HG02852 (cell line): ENCODE data around the gene GPD2.
A peak's percentile ranks its signal among the peaks of the same experiment; 100 is the strongest.
"Not testable (repeated sequence)": the region's sequence is repeated elsewhere in the genome, so short reads cannot be mapped to it uniquely, and the experiment has no call there.

ENCODE experiments used
- ATAC-seq: cut with Tn5 transposase; IDR thresholded peaks from one replicate; pipeline ENCODE4 v1.9.1; 2021; ENCODE audit warnings: mild to moderate bottlenecking, moderate library complexity; ENCODE audit not compliant: unreplicated experiment

The GPD2 gene

DNA sequence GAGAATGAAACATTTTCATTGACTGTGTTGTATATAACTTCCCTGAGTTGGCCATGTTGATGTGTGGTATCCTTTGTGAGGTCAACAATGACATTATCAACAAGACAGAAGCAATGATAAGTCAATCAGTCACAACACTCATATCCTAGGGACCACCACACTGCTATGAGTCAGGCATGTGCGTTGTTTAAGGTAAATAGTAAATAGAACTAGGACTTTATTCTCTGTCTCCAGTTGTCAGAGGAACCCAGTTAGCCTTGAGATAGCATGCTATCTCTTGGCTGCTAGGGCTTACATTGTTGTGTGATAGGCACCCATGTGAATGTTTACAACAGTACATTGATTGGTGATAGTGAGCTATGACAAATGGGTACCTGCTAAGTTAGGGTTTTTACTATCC is 37.3 kb downstream of the GPD2 start:
- ATAC-seq: no peak

DNA sequence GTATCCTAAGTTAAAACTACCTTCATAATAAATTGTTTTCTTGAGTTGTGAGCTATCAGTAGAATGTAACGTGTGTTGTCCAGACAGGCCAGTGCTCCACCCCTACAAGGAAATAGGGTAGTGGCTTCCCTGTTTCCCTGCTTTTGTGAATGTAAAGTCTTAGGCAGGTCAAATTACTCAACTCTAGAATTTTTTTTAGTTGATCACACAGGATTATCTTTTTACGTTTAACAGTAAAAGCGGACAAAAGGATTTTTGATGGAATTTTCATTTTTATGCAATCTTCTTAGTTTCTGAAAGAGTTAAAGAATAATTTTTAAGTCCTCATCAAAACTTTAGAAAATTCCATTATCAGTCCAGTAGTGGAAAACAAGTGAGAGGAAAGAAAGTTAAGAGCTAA is 38.2 kb downstream of the GPD2 start:
- ATAC-seq: no peak

- ATAC-seq: peak; percentile 53
Observed at GRCh38 chr2:156476021-156476849, 40.1 kb downstream of the GPD2 start.

GRCh38 chr2:156476850-156477206 is 40.6 kb downstream of the GPD2 start:
- peak; percentile 71 for ATAC-seq

DNA sequence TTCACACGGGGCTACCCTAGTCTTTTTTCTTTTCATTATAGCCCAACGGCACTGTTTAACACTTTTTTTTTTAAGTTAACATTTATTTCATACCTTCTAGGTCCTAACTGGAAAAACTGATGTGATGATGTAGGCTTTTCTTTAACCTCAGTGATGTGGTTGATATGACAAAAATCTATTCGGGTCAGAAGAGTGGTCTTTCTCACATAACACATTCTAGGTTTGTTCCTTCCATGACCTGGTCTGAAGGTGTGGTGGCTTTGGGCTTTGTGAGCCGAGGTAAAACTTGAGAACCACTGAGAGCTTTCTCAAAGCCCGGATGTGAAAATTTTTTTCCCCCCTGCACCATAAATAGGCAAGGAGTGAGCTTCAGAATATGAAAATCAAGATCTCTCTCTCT is 44.2 kb downstream of the GPD2 start:
- no peak for ATAC-seq

GRCh38 chr2:156481312-156481711 is 45.1 kb downstream of the GPD2 start:
- ATAC-seq: no peak

GRCh38 chr2:156483741-156484173 is 47.6 kb downstream of the GPD2 start:
- no peak for ATAC-seq

DNA sequence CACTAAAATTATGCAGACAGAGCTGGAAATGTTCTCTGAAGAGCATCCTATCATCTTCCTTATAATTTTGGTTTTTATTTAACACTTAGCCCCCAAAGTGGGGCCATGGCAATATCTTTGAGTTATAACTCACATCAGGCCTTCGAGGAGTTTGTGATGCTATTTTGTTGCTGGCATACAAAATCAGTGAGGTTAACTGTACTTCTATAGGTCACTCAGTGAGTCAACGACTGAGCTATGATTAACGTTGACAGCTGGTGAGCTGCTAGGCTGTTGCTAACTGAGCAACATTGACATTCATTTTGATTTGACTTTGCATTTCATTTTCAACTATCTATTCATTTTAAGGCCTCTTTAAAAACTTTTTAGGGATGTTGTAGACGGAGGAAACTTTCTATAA is 50.0 kb downstream of the GPD2 start:
- ATAC-seq: no peak

DNA sequence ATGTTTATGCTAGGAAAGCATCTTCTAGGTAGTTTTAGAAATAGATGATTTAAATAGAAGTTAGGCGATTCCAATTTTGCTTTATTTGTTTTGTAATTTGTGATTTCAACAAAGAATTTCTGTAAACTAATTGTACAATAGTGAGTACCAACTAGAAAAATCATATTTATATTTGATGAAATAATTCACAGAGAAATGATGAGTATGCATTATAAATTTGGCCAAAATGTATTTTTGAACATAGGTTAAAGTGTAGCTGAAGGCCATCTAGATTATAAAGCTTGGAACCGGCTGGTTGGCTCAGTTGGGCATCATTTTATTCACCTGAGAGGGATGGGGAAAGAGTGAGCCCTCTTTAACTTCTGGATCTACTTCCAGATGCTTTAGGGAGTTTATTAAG is 50.4 kb downstream of the GPD2 start:
- ATAC-seq: no peak

- ATAC-seq: no peak
Observed at GRCh38 chr2:156489195-156489594, 53.0 kb downstream of the GPD2 start.

GRCh38 chr2:156489750-156490465 is 53.7 kb downstream of the GPD2 start:
- no peak for ATAC-seq

GRCh38 chr2:156490466-156490840 is 54.3 kb downstream of the GPD2 start:
- ATAC-seq: no peak

GRCh38 chr2:156491176-156491575 is 55.0 kb downstream of the GPD2 start:
- no peak for ATAC-seq

DNA sequence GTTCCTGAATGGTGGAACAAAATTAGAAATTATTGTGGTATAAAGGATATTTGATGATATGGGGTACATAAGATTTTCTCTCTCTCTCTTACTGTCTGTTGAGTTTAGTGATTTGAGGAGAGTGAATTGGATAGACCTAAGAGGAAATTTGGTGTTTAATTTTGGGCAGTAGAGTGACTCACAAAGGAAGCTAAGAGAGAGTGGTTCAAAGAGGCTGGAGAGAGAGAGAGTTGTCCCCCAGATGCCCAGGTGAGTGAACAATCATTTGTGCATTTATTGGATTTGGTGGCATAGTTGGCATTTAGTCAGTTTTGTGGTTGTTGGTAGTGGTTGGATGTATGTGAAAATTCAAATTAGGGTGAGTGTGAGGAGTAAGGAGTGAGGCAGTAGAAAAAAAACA is 56.8 kb downstream of the GPD2 start:
- ATAC-seq: no peak

- ATAC-seq: not testable (repeated sequence)
Observed at GRCh38 chr2:156495998-156496397, 59.8 kb downstream of the GPD2 start.

- ATAC-seq: peak; percentile 72
Observed at GRCh38 chr2:156505696-156506095, 69.5 kb downstream of the GPD2 start.

GRCh38 chr2:156511122-156511521 is 74.9 kb downstream of the GPD2 start:
- no peak for ATAC-seq

- ATAC-seq: peak; percentile 66
Observed at GRCh38 chr2:156511803-156512202, 75.6 kb downstream of the GPD2 start.

DNA sequence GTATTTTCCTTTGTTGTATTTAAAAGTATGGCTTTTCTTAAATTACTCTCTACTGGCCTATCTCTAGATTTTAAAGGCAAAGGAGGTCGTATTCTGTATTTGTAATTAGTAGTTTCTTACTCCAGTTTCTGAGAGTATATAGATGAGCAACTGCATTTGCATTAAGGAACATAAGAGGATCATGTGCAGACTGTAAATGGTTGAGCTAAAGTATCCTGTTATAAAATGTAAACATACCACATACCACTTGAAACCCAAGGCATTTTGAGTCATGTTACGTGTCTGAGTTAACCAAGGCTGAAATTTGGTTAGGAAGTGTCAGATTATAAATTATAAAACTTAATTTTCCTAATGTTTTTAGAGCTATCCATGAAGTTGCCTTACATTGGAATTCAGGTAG is 76.3 kb downstream of the GPD2 start:
- peak; percentile 63 for ATAC-seq

DNA sequence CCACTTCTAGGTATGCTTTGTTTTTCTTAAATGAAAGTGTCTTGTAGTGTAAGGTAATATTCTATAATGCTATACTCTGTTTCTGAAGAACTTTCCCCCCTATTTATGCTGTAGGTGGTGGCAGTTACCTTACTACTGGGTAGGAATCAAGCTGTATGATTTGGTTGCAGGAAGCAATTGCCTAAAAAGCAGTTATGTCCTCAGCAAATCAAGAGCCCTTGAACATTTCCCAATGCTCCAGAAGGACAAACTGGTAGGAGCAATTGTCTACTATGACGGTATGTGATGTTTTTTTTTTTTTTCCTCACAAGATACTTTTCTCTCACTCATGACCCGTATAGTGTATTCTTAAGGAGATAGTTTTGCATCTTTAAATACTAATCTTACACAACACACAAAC is 77.0 kb downstream of the GPD2 start:
- no peak for ATAC-seq

- ATAC-seq: no peak
Observed at GRCh38 chr2:156517419-156517818, 81.2 kb downstream of the GPD2 start.

DNA sequence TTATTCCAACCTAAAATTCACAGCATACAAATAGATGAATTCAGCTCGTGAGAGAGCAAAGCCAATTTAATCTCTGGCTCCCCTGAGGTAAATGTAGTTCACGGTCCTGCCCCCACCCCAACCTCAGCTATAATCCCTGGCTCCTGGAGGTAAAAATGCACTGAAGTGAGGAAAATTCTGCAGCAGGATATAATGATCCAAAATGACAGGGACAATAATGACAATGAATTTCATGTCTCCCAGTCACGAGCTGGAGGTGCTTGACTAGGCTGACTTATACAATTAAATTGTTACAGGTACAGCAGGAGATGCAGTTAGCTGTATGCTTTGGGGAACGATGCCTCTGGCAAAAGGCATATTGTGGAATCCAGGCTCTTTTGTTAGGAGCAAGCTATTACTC is 82.0 kb downstream of the GPD2 start:
- no peak for ATAC-seq
